ENCODE measurements around the gene ITGB3.
"Not testable (repeated sequence)": the region's sequence is repeated elsewhere in the genome, so short reads cannot be mapped to it uniquely, and the experiment has no call there.

ITGB3 gene

GRCh38 chr17:47267354-47267828, 13.8 kb downstream of the ITGB3 start:
- peak; percentile 42 for DNase-seq (ENCODE audit: low read depth)
- no peak overlapping the region for H3K4me3 ChIP-seq (ENCODE audit: low read length)
- TF ChIP-seq, protein P1, sequence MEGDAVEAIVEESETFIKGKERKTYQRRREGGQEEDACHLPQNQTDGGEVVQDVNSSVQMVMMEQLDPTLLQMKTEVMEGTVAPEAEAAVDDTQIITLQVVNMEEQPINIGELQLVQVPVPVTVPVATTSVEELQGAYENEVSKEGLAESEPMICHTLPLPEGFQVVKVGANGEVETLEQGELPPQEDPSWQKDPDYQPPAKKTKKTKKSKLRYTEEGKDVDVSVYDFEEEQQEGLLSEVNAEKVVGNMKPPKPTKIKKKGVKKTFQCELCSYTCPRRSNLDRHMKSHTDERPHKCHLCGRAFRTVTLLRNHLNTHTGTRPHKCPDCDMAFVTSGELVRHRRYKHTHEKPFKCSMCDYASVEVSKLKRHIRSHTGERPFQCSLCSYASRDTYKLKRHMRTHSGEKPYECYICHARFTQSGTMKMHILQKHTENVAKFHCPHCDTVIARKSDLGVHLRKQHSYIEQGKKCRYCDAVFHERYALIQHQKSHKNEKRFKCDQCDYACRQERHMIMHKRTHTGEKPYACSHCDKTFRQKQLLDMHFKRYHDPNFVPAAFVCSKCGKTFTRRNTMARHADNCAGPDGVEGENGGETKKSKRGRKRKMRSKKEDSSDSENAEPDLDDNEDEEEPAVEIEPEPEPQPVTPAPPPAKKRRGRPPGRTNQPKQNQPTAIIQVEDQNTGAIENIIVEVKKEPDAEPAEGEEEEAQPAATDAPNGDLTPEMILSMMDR (IDR thresholded peaks at IDR 0.05; ENCODE audit: insufficient read depth, low read depth, low read length, missing control alignments) = no peak

GRCh38 chr17:47268964-47269363, 15.3 kb downstream of the ITGB3 start:
- not testable (repeated sequence) for H3K4me3 ChIP-seq (ENCODE audit: low read length); DNase-seq (ENCODE audit: low read depth)

- DNase-seq (ENCODE audit: low read depth); H3K4me3 ChIP-seq (ENCODE audit: low read length): not testable (repeated sequence)
Measured at GRCh38 chr17:47269561-47270280, 16.1 kb downstream of the ITGB3 start.

DNA sequence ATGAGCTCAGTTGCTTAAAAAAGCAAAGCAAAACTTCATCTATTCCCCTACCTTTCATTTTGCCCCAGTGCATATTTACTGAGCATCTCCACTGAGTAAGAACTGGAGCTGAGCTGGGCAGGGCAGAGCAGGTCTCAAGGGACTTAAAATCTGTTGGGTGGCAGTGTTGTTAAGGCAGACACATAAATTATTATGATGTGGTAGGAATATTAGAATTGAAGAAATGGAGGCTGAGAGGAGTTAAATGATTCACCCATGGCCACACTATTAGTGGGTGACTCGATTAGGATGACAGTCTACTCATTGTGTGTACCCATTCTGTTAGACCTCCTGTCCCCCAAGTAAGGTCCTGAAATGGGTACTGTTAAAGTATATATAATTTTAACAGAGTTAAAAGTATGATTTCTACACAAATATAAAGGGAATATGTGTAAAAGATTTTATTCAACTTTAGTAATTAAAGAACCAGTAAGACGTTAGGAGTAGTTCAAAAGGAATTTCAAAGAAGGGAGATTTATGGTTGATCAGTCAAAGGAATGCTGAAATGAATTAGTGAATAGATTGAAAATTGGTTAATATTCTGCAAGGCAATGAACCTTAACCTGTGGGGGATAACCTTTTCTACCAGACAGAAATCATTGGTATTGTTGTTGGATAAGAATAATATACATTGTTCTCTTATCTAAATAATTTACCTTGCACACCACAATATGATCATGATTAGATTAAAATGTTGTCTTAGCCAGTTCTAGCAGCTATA, 17.5 kb downstream of the ITGB3 start:
- no peak overlapping the region for H3K4me3 ChIP-seq (ENCODE audit: low read length)
- DNase-seq (ENCODE audit: low read depth) = no peak
- TF ChIP-seq, protein P1 (IDR thresholded peaks at IDR 0.05; ENCODE audit: insufficient read depth, low read depth, low read length, missing control alignments) = no peak

GRCh38 chr17:47272491-47272890, 18.9 kb downstream of the ITGB3 start:
- H3K4me3 ChIP-seq (ENCODE audit: low read length) = no peak overlapping the region
- no peak for DNase-seq (ENCODE audit: low read depth)
- TF ChIP-seq, protein P1 (IDR thresholded peaks at IDR 0.05; ENCODE audit: insufficient read depth, low read depth, low read length, missing control alignments) = no peak

DNA sequence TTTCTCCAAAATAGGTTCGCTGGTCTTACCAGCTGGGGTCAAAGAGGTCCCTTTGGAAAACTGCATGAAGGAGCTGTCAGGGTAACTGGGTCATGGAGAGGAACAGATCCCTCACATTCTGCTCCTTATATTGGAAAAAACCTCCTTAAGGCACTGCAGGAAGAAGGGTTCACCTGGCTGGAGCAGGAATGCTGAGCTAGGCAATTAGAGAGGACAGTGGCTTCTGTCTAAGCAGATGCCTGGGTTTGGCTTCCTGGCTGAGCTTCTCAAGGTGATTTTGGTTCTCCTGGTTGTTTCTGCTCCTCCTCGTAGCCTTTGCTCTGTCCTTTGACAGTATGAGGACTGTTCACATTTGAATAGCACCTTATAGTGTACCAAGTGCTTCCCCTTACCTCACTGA, 19.6 kb downstream of the ITGB3 start:
- TF ChIP-seq, protein P1 (IDR thresholded peaks at IDR 0.05; ENCODE audit: insufficient read depth, low read depth, low read length, missing control alignments) = no peak
- no peak for DNase-seq (ENCODE audit: low read depth)
- H3K4me3 ChIP-seq (ENCODE audit: low read length) = no peak overlapping the region

DNA sequence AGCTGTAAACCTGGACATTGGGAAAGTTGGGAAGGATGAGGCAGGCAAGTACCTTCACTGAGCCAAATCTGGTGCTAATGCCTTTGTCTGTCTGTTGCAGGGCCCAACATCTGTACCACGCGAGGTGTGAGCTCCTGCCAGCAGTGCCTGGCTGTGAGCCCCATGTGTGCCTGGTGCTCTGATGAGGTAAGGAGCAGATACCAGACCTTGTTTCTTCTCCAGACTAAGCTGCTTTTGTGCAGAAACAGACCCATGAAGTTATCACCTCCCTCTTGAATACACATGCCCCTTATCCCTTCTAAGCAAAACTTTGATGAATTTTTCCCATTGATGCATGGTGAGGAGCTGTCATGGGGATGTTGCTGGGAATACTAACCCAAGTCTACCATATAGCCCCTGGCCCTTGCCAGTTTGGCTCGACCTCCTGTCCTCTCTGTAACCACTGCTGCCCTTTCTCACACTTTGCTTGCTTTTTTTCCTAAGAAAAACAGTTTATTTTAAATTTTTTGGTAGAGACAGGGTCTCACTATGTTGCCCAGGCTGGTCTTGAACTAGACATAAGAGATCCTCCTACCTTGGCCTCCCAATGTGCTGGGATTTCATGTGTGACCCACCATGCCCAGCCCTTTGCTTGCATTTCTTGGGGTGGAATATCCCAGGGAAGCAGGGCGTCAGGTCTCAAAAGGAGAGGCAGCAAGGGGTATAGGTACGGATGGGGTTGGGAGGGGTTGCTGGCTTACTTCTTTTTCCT, 20.9 kb downstream of the ITGB3 start:
- TF ChIP-seq, protein P1 (IDR thresholded peaks at IDR 0.05; ENCODE audit: insufficient read depth, low read depth, low read length, missing control alignments) = no peak
- DNase-seq (ENCODE audit: low read depth) = no peak
- no peak overlapping the region for H3K4me3 ChIP-seq (ENCODE audit: low read length)
